Natural killer cell treated with Interleukin-12 subunit alpha and Interleukin-12 subunit beta and Interleukin-15 and Interleukin-18, amount 100 ng/mL, for 72 hours (primary cell): ENCODE measurements around the gene SEC23B. TPM values are rescaled to one million over a fixed set of nuclear protein-coding genes. Genes with fewer than 3 reads are reported as not detected.
"Not testable (repeated sequence)": the region's sequence is repeated elsewhere in the genome, so short reads cannot be mapped to it uniquely, and the experiment has no call there.

ENCODE experiments used
- ATAC-seq, 2 donors: fragments of 150-1000 bp; cut with Tn5 transposase in 1 of 2; sonication (Bioruptor Pico), chemical (Tn5 transposase) in 1 of 2; 2 replicates each; pipeline ENCODE4 v1.10.0; 2021
- DNase-seq: peaks from one replicate; pipeline ENCODE4 v3.0.0; 2022; ENCODE audit warnings: low spot score
- H3K27ac Mint-ChIP-seq, 2 donors: 1 replicate in 1 of 2; 2 replicates in 1 of 2; pipeline ENCODE4 v1.8.0; 2022; ENCODE audit warnings: mixed read lengths in 2 of 2, mild to moderate bottlenecking in 1 of 2, moderate library complexity in 1 of 2
- H3K27me3 Mint-ChIP-seq, 2 donors: 1 replicate in 1 of 2; 2 replicates in 1 of 2; pipeline ENCODE4 v1.8.0; 2022; ENCODE audit warnings: mixed read lengths in 2 of 2
- H3K36me3 Mint-ChIP-seq: one replicate; pipeline ENCODE4 v1.8.0; 2022; ENCODE audit warnings: mixed read lengths
- H3K4me1 Mint-ChIP-seq, 2 donors: 1 replicate in 1 of 2; 2 replicates in 1 of 2; pipeline ENCODE4 v1.8.0; 2022; ENCODE audit warnings: low read depth in 2 of 2, mixed read lengths in 2 of 2, mild to moderate bottlenecking in 1 of 2
- H3K4me3 Mint-ChIP-seq: one replicate; pipeline ENCODE4 v1.8.0; 2022; ENCODE audit warnings: mixed read lengths
- H3K9me3 Mint-ChIP-seq: 2 replicates; pipeline ENCODE4 v1.8.0; 2022; ENCODE audit warnings: mixed read lengths
- total RNA-seq, 2 donors: library from RNA; stranded (reverse); gene quantifications; one replicate each; pipeline ENCODE4 v1.2.3, GENCODE V29; 2022

SEC23B gene
- total RNA-seq = 100 to 1,000 TPM; 123 to 172 TPM

GRCh38 chr20:18507218-18508191 is at the start of gene SEC23B:
SEC23B (plus strand) TSS chr20:18507940; CDS start chr20:18510836, 2,896 bp downstream.
- peaks cover 0 to 3% of the 10 kb centered on the region in 2 donors for H3K27me3 Mint-ChIP-seq
- no peaks in the 10 kb centered on the region for H3K9me3 Mint-ChIP-seq
- H3K27ac Mint-ChIP-seq = peak within 1 kb of the TSS; percentile 99
- H3K36me3 Mint-ChIP-seq = peaks cover 26% of the 10 kb centered on the region
- DNase-seq (peak; percentile 98), ATAC-seq (peak; percentile 95 to 98)
- peak within 1 kb of the TSS; percentile 99 for H3K4me3 Mint-ChIP-seq
- peaks cover 36 to 56% of the 10 kb centered on the region in 2 donors for H3K4me1 Mint-ChIP-seq

GRCh38 chr20:18465536-18466200 is 42.1 kb upstream of the SEC23B start:
- ATAC-seq = no peak
- no peaks in the 10 kb centered on the region for H3K9me3 Mint-ChIP-seq
- peak overlapping the region in 1 of 2 donors; percentile 97 for H3K27ac Mint-ChIP-seq
- H3K27me3 Mint-ChIP-seq = no peaks in the 10 kb centered on the region
- no peaks in the 10 kb centered on the region for H3K36me3 Mint-ChIP-seq
- H3K4me3 Mint-ChIP-seq = peak overlapping the region; percentile 94
- peaks cover 8 to 12% of the 10 kb centered on the region in 2 donors for H3K4me1 Mint-ChIP-seq
- no peak for DNase-seq

- peak overlapping the region; percentile 91 to 97 for H3K27ac Mint-ChIP-seq
- ATAC-seq = peak; percentile 49 to 61
- H3K36me3 Mint-ChIP-seq = no peaks in the 10 kb centered on the region
- no peaks in the 10 kb centered on the region for H3K27me3 Mint-ChIP-seq
- no peaks in the 10 kb centered on the region for H3K9me3 Mint-ChIP-seq
- peaks cover 8 to 12% of the 10 kb centered on the region in 2 donors for H3K4me1 Mint-ChIP-seq
- peak overlapping the region; percentile 94 for H3K4me3 Mint-ChIP-seq
- DNase-seq = no peak
Measured at GRCh38 chr20:18466574-18466893, 41.2 kb upstream of the SEC23B start.

- peak within 1 kb of the TSS; percentile 94 for H3K4me3 Mint-ChIP-seq
Measured at GRCh38 chr20:18466894-18467730, 40.6 kb upstream of the SEC23B start, which contains the start of the genes DZANK1 and POLR3F. DZANK1 (minus strand) TSS chr20:18467030; CDS start chr20:18465358, 1,672 bp downstream. POLR3F (plus strand) TSS chr20:18467390; CDS start chr20:18467507, 117 bp downstream.

GRCh38 chr20:18477218-18477617 is 30.5 kb upstream of the SEC23B start:
- Mint-ChIP-seq H3K9me3 (no peaks in the 10 kb centered on the region), H3K27me3 (no peaks in the 10 kb centered on the region), H3K4me1 (no peaks in the 10 kb centered on the region), H3K27ac (no peak overlapping the region), H3K36me3 (peaks cover 15% of the 10 kb centered on the region), H3K4me3 (no peak overlapping the region)
- DNase-seq (no peak), ATAC-seq (no peak)

More at GRCh38 chr20:18466894-18467730, 40.6 kb upstream of the SEC23B start, which contains the start of the genes DZANK1 and POLR3F:
- ATAC-seq (peak; percentile 99), DNase-seq (peak; percentile 94)
- no peaks in the 10 kb centered on the region for H3K9me3 Mint-ChIP-seq
- no peaks in the 10 kb centered on the region for H3K36me3 Mint-ChIP-seq
- H3K27ac Mint-ChIP-seq = peak within 1 kb of the TSS; percentile 91 to 97
- peaks cover 8 to 12% of the 10 kb centered on the region in 2 donors for H3K4me1 Mint-ChIP-seq
- H3K27me3 Mint-ChIP-seq = no peaks in the 10 kb centered on the region

GRCh38 chr20:18477821-18478220 is 29.9 kb upstream of the SEC23B start:
- no peak for ATAC-seq
- H3K4me3 Mint-ChIP-seq = no peak overlapping the region

GRCh38 chr20:18481596-18481995 is 26.1 kb upstream of the SEC23B start:
- Mint-ChIP-seq H3K36me3 (peaks cover 15% of the 10 kb centered on the region), H3K9me3 (no peaks in the 10 kb centered on the region), H3K4me1 (no peaks in the 10 kb centered on the region), H3K4me3 (no peak overlapping the region), H3K27me3 (no peaks in the 10 kb centered on the region), H3K27ac (peak overlapping the region in 1 of 2 donors; percentile 70)
- no peak for DNase-seq
- no peak for ATAC-seq

More at GRCh38 chr20:18477821-18478220, 29.9 kb upstream of the SEC23B start:
- Mint-ChIP-seq H3K27ac (no peak overlapping the region), H3K27me3 (no peaks in the 10 kb centered on the region), H3K4me1 (no peaks in the 10 kb centered on the region), H3K36me3 (peaks cover 19% of the 10 kb centered on the region), H3K9me3 (no peaks in the 10 kb centered on the region)
- DNase-seq = no peak

GRCh38 chr20:18488301-18488700 is 19.4 kb upstream of the SEC23B start:
- no peak overlapping the region for H3K4me3 Mint-ChIP-seq

GRCh38 chr20:18496042-18496441 is 11.7 kb upstream of the SEC23B start:
- Mint-ChIP-seq H3K27ac (peak overlapping the region in 1 of 2 donors; percentile 81), H3K27me3 (no peaks in the 10 kb centered on the region), H3K4me1 (peaks cover 14 to 17% of the 10 kb centered on the region in 2 donors), H3K9me3 (no peaks in the 10 kb centered on the region), H3K36me3 (peaks cover 7% of the 10 kb centered on the region), H3K4me3 (peak overlapping the region; percentile 73)
- DNase-seq (no peak), ATAC-seq (no peak)

More at GRCh38 chr20:18488301-18488700, 19.4 kb upstream of the SEC23B start:
- no peaks in the 10 kb centered on the region for H3K27me3 Mint-ChIP-seq
- peaks cover 0 to 2% of the 10 kb centered on the region in 2 donors for H3K4me1 Mint-ChIP-seq
- H3K9me3 Mint-ChIP-seq = no peaks in the 10 kb centered on the region
- H3K36me3 Mint-ChIP-seq = peaks cover 13% of the 10 kb centered on the region
- ATAC-seq (no peak), DNase-seq (no peak)
- H3K27ac Mint-ChIP-seq = no peak overlapping the region

- Mint-ChIP-seq H3K4me3 (peak within 1 kb of the TSS; percentile 73), H3K36me3 (peaks cover 7% of the 10 kb centered on the region), H3K9me3 (no peaks in the 10 kb centered on the region), H3K27me3 (peaks cover 3 to 5% of the 10 kb centered on the region in 2 donors), H3K4me1 (peaks cover 14 to 17% of the 10 kb centered on the region in 2 donors), H3K27ac (peak within 1 kb of the TSS; percentile 63 to 81)
- peak; percentile 81 for DNase-seq
- peak; percentile 96 to 100 for ATAC-seq
Measured at GRCh38 chr20:18496740-18497592, 10.8 kb upstream of the SEC23B start, which contains the start of gene RBBP9. RBBP9 (minus strand) TSS chr20:18497225; CDS start chr20:18497167, 58 bp downstream.

GRCh38 chr20:18497603-18498002 is 10.1 kb upstream of the SEC23B start:
- no peaks in the 10 kb centered on the region for H3K9me3 Mint-ChIP-seq

GRCh38 chr20:18501672-18502071 is 6.1 kb upstream of the SEC23B start:
- not testable (repeated sequence) for H3K27me3 Mint-ChIP-seq, DNase-seq, H3K36me3 Mint-ChIP-seq, H3K27ac Mint-ChIP-seq, H3K4me3 Mint-ChIP-seq, H3K9me3 Mint-ChIP-seq, ATAC-seq
- peaks cover 4 to 13% of the 10 kb centered on the region in 2 donors for H3K4me1 Mint-ChIP-seq

More at GRCh38 chr20:18497603-18498002, 10.1 kb upstream of the SEC23B start:
- peak overlapping the region; percentile 63 to 81 for H3K27ac Mint-ChIP-seq
- H3K36me3 Mint-ChIP-seq = peaks cover 7% of the 10 kb centered on the region
- ATAC-seq = no peak
- peak overlapping the region; percentile 73 for H3K4me3 Mint-ChIP-seq
- peaks cover 7 to 8% of the 10 kb centered on the region in 2 donors for H3K27me3 Mint-ChIP-seq
- H3K4me1 Mint-ChIP-seq = peaks cover 14 to 17% of the 10 kb centered on the region in 2 donors
- DNase-seq = no peak
